SIG-M5 (cell line): Measurements from ENCODE around the gene IL26.
"Not testable (repeated sequence)": the region's sequence is repeated elsewhere in the genome, so short reads cannot be mapped to it uniquely, and the experiment has no call there.

Source experiments
- DNase-seq: peaks from one replicate; lab custom pipeline; 2025; lab: John Stamatoyannopoulos, UW

Gene IL26

DNA sequence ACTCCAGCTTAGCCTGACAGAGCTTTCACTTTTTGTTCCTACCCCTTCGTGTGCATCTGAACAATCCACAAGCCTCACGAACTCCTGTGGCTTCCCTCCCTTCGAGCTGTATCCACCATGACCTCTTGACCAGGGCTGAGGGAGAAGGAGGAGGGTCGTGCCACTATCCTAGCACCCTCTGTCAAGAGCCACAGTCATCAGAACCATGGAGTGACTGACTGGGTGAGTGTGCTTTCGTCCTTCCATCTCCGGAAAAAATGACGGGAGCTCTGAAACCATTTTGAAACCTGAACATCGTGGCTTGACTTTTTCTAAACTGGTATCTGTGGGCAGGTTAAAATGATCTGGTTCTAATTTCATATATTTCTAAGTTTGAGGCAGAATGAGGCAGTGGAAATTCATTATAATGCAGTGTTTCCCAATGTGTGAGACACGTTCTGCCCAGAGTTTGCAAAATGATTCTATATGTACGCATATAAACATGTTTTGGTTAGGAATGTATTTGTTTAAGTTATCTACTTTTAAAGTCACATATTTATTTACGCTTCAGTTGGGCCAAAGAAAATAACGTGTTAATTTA lies 27.0 kb downstream of the IL26 start:
- DNase-seq, result no peak

DNA sequence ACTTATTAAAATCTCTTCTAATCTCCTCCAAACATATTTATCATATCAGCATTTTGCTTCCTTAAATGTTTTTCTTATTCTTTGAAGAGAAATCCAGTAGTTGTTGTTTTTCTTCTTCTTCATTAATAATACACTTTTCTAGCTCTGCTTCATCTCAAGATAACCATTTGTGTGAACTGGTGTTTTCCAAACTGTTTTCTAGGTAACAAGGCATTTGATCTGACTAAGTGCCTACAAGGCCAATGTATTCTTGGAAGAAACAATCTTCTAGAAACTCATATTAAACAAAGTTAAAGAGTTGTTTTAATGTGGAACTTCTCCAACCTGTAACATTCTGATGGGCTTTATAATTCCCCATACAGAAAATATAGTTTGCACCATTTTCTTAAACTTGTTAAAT lies 35.3 kb downstream of the IL26 start:
- DNase-seq, result no peak

DNA sequence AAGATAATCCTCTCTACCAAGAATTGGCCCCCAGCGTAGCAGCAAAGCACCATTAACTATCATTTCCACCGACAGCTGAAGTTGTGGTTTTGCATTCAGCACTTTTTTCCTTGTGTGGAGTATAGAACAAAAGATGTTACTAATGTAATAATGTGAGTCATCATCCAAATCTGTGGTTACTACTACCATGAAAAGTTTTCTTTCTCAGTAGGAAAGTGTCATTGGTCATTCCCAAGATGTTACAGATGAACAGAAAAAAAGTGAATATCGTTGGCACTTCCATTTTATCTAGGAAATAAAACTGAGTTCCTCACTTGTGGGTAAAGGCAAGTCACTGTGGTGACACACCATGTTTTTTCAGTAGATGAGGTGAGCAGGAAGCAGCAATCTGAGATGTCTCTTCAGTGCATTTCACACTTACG lies 35.8 kb downstream of the IL26 start:
- no peak for DNase-seq

DNA sequence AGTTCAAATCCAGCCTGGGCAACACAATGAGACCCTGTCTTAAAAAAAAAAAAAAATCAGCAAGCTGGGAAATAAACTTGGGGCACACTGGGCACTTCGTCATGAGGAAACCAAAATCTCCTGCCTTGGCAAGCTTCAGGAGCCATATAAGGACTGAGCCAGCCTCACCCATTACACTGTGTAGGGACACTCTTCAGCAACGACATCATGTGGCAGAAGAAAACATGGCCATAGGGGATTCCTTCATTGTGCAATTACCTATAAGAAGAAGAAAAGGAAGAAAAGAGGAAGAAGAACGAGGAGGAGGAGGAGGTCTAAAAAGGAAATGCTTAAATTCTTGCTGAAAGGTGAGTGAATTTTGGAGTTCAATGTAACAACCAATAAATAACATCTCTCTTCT lies 40.0 kb downstream of the IL26 start:
- no peak for DNase-seq

DNA sequence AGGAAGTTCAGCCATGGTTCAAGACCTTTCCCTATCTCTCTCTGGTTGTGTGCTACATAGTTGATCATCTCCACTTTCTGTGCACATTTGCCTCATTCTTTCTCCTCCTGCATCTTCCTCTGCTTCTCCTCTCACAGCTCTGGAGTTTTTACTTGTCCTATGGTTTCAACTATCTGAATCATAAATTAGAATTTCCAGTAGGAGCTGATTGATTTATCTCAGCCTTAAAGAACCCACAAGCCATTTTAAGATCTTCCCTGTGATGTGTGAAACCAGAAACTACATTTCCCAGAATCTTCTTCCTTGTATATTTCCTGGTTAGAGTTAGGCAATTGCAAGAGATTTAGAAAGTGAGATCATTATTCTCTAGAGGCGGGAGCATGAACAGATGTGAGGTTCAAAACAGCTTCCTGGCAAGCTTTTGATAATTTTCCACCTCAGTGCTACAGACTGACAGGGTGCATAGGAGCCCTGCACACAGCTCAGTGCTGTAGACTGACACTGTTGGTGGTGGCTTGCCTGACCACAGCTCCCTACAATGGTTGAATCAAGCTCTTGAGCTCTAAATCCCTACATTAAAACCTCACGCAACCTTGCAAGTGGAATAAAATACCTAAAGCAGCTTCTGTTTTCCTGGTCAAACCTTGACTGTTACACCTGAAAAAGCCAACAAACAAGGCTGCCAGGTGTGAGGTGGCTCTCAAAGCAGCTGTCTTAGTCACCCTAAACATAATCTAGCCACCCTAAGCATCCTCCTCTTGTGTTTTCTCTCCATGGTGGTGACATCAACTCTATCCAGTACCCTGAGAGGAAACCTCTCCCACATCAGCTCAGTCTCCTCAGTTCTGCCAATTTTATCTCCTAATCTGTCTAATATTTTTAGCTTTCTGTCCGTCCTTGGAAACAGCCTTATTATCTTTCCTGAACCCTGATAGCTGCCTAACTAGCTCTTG lies 44.5 kb downstream of the IL26 start:
- DNase-seq, result no peak

DNA sequence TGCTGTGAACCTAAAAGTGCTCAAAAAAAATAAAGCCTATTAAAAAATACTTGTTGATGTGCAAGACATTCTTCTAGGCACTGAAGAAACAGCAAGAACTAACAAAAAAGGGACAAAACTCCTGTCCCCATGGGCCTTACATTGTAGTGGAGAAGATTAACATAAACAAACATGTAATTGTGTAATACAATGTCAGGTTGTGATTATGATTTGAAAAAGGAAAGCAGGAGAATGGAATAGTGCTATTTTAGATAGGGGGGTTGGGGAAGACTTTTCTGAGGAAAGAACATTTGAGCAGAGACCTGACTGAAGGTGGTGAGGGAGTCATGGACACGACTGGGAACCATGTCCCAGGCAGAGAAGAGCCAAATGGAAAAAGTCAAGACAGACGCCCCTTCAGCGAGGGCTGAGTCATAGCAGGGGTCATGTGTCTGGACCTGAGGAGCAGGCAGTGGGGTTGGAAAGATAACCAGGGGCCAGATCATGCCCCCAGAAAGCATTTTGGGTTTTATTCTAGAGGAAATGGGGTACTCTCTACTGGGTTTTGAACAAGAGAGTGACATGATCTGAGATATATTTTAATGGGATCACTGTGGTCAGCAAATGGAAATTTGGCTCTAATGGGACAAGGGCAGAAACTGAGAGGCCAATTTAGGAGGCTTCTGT lies 46.7 kb downstream of the IL26 start:
- DNase-seq, result no peak

DNA sequence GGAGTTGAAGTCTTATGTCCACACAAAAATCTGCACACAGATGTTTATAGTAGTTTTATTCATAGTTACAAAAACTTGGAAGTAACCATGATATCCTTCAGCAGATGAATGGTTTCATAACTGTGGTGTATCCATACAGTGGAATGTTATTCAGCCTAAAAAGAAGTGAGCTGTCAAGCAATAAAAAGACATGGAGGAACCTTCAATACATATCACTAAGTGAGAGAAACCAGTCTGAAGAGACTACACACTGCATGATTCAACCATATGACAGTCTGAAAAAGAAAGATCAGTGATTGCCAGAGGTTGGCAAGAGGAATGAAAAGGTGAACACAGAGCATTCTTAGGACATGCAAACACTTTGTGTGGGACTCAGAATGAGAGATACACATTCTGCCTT lies 47.4 kb downstream of the IL26 start:
- DNase-seq, result no peak

DNA sequence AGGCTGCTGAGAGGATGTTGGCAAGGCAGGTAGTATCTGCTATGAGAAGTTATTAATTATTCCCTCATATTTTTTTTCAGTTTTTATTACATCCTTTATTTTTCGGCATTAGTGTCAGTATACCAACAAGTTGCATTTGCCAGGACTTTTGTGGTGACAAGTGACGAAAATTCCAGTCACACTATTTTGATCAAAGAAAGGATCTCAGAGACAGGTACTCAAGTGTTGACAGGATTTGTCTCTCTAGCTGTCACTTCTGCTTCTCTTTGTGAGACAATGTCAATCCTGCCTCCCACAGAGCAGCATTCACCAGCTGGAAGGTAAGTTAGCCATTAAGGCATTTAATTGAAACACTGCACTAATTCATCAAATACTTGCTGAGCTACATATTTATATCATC lies 48.0 kb downstream of the IL26 start:
- no peak for DNase-seq

DNA sequence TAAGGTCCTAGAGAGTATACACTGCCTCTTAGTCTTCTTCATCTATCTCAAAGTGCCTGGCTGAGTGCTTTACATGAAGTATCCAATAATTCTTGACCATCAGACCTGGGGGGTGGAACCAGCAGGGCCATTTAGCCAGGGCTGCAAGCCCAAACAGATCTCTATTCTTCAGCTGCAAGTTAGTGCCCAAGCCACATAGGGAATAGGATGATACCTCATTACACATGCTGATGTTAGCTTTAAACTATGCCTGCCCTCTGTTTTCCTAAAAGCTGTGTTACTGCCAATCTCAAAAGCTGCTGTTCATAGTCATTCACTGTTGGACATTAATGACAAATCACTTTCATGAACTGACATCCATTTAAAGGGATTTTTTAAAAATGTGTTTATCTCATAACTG lies 49.4 kb downstream of the IL26 start:
- no peak for DNase-seq

DNA sequence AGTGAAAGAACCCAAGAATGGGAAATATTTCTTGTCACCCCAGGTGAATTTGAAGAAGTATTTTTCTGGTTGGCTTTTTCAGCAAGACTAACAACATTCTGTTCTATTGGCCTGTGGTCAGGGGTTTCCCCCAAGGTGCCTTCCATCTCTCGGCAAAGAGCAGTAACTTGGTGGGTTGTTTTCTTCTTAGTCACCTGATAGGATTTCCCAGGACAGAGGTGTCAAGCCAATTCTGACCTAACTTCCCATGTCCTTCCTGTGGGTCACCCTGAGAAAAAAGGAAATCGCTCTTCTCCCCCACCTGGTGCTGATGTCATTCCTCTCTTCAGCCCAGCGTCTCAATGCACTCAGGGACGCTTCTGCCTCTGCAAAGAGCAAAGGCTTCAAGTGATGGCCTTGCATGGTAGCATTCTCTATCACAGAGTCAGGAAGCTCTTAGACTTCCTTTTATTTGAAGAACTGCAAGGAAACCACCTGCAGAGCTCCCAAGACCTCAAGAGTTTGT lies 50.0 kb downstream of the IL26 start:
- DNase-seq, result no peak

DNA sequence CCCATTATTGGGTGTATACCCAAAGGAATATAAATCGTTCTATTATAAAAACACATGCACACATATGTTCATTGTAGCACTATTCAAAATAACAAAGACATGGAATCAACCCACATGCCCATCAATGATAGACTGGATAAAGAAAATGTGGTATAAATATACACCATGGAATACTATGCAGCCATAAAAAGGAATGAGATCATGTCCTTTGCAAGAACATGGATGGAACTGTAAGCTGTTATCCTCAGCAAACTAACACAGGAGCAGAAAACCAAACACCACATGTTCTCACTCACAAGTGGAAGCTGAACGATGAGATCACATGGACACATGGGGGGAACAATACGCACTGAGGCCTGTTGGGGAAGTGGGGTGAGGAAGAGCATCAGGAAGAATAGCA lies 50.8 kb downstream of the IL26 start:
- not testable (repeated sequence) for DNase-seq

DNA sequence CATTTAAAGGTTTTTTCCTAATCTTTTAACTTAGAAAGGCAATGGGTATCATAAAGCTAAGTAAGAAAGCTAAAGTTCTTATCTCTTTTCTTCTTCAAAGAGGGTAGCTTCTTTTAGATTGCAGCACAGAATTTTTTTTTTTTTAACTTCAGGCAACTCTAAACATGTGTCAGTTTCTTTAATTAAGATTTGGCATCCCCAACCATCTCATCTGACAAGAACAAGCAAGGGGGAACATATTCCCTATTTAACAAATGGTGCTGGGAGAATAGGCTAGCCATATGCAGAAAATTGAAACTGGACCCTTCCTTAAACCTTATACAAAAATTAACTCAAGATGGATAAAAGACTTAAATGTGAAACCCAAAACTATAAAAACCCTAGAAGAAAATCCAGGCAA lies 51.8 kb downstream of the IL26 start:
- no peak for DNase-seq

DNA sequence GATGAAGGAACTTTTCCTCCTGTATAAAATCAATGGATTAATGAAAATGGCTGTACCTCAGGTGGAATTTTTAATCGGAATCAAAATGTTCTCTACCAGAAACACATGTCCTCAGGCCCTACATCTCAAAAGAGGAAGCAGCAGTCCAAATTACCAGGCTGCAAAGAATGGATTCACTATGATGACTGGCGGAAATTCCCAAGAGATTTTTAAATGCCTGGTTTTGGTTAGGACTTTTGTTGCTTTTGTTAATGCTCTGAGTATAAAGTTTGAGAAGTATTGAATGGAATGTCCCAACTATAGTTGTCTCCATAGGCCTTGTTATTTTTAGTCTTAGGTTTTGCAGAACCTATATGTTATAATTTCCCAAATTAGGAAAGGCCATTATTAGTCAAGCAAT lies 54.9 kb downstream of the IL26 start:
- DNase-seq, result no peak

DNA sequence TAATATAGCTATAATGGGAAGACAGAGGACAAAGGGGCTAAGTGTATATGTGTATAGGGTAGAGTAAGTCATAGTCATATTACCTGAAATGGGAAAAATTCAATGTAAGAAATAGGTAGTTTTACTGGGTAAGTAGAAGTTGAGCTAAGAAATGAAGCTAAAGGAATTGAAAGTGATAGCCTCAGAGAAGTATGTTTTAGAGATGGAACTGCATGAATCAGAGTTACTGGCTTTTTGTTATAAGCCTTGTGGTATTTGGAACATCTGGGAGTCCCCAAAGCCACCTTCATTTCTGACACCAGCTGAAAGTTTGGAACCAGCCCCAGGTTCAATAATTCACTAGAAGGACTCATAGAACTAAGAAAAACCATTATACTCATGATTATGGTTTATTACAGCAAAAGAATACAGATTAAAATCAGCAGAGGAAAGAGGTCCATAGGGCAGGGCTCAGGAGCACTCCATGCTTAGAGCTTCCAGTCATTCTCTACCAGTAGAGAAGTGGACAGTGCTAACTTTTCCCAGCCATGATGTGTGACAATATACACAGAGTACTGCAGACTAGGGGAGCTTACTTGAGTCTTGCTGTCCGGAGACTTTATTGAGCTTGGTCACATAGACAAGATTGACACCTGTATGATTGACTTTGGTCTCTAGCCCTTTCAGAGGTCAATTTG lies 56.3 kb downstream of the IL26 start:
- DNase-seq, result no peak

DNA sequence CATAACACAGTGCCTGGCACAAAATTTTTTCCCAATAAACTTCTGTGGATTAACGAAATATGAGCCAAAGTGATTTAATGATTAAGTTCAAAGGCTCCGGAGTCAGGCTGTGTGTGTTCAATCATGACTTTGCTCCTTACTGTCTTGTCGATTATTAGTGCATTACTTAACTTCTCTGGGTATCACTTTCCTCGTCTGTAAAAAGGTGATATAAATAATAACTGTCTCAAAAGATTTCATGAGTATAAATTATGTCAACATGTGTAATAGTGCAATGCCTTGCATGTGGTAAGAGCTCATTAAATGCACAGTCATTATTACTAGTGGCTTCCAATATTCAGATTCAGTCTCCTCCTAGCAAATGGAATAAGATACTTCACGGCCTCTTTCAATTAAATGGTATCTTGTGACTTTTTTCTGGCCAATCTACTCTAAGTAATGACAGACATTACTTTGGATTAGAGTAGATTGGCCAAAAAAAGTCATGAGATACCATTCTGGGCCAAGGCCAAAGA lies 59.2 kb downstream of the IL26 start:
- no peak for DNase-seq

DNA sequence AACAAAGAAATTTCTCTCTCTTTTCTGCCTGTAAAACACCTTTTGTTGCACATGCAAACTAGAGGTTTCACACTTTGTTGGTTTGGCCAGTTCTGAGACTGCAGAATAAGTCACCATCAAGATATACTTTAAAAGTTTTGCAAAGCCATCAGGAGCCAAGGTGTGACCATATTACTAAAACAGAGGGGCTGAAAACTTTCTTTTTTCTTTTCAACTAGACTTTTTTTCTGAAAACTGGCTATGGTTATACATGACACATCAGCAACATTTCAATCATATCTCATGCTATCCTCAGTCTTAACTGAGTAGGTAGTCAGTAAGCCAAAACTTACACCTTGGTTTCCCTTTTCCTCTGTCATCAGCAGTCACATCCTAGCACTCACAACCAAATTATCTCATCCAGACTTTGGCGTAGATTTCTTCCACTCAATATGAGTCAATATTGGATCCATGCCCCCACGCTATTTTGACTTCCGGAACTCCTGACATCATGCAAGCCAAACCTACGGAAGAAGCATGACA lies 62.0 kb downstream of the IL26 start:
- DNase-seq, result no peak

DNA sequence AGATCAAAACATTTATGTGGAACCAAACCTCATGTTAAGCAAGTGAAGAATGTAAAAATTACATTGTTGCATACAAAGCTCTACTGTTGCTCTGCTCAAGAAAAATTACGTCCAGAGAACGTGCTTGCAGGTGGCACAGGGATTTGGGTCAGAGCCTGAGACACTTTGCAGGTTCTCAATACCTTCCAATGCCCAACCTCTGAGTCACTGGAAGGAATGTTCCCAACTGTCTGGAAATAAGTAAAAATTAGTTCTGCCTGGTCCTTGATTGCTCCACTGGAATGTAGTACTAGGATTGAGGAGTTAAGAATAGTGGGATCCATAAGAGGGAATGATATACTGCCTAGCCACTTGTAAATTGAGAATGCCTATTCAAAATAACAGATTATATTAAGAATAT lies 63.2 kb downstream of the IL26 start:
- DNase-seq, result no peak

DNA sequence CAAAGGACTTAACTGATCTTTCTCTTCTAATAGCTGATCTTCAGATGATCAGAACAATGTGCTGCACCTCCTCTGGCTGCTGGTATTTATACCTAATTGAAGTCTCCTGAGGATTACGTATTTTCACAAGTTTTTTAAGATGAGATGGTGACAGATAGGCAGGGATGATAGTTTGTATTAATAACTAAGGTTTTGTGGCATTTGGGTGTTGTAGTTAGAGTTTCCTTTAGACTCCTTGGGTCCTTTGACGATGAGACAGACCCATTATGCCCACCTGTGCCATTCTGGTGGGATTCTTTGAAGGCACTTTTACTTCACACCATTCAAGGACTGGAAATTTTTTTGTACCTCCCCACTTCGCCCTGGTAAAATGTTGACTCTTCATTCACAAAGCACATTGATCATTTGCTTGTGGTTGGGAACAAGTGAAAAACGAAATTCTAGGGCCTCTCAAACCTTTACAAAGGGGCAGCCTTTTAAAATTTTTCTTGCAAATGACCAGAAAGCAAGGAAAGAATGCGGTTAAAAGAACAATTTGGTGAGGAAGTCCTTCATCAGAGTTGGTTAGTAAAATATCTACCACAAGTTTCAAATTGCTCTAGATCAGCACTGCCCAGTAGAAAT lies 65.8 kb downstream of the IL26 start, which contains the start of gene IFNG:
TSS of gene IFNG (minus strand) at position 60 of the 624 bp plus-strand sequence. CDS start 125 bp downstream, outside the sequence.
- no peak for DNase-seq

DNA sequence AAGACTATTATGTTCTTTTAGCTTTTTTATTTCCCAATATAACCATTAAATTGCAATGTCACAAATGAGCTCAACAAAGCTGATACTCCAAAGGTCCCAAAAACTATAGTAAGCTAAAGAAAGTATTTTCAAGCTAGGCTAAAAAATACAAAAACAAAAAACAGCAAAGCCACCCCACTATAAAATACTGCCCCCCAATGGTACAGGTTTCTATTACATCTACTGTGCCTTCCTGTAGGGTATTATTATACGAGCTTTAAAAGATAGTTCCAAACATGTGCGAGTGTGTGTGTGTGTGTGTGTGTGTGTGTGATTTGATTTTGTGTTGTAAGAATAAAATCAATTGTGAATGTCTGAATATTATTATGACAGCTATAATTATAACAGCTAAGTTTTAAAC lies 67.2 kb downstream of the IL26 start:
- no peak for DNase-seq

DNA sequence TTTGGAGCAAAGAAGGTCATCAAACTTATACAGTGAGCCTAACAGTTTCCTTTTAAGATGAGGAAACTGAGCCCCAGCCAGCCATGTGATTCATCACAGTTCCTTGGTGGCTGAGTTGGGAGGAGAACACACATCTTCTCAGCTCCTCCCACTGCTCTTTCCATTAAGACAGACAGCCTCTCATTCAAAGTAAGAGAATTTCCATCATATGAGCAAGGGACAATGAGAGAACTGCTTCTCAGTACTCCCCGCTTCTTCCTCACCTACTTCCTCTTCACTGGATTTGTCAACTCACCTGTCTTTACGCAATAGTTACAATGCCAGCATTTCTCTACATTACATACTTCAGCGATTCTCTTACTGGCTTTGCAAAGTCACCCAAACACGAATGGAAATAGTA lies 68.2 kb downstream of the IL26 start:
- DNase-seq, result no peak

DNA sequence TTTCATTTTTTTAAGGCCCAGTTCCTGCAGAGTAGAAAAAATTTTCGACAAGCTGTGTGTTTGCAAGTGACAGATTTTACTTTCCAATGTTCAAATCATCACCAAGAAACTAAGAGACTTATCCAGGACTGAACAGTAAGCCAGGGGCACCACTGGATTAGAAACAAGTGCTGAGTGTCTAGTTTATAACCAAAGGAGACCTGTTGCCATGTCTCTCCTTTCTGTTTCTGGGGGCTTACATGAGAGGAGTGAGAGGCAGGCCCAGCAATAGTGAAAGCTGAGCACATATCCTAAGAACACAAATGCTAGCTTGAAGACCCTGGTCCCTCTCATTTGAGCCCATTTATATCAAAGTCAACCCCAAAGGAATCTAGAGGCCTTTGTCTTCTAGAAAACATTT lies 69.0 kb downstream of the IL26 start:
- no peak for DNase-seq
